Endothelial cell of umbilical vein (primary cell): ENCODE results near the gene MED27. TPM values are rescaled to one million over a fixed set of nuclear protein-coding genes. Genes with fewer than 3 reads are reported as not detected.

Experiments
- BruUV-seq: library from RNA; stranded (reverse); fragments of 400-500 nt; replicated peaks from 2 replicates; lab custom pipeline; 2021; lab: Mats Ljungman, UMichigan
- CTCF ChIA-PET: fragments of 300-600, 350-600 bp; sonication (Branson Sonifier 250); formaldehyde crosslinking; loops from one replicate; lab custom pipeline; 2021; ENCODE audit warnings: antibody characterized with exemption, inconsistent platforms; lab: Charles Lee
- POLR2A ChIA-PET: fragments of 300-600, 350-600 bp; sonication (Branson Sonifier 250); formaldehyde crosslinking; loops from one replicate; lab custom pipeline; 2021; ENCODE audit warnings: antibody characterized with exemption, inconsistent platforms; lab: Charles Lee
- DNase-seq: peaks from one replicate; pipeline ENCODE4 v3.0.0-alpha.2; 2011; ENCODE audit warnings: low read depth, low spot score
- FAIRE-seq: peaks from 2 replicates; lab custom pipeline; 2011; peaks lifted over from hg19 to GRCh38; lab: Jason Lieb, UNC
- H2AFZ ChIP-seq: 2 replicates; pipeline ENCODE4 v1.6.0; 2012; ENCODE audit warnings: low read depth, low read length, control low read depth, inconsistent platforms
- H3K27ac ChIP-seq: 2 replicates; pipeline ENCODE4 v1.5.1; 2011; ENCODE audit warnings: low read depth, mild to moderate bottlenecking, control low read depth, low read length, moderate library complexity; ENCODE audit not compliant: insufficient read depth
- H3K27me3 ChIP-seq, 2 experiments: 2 replicates each; pipeline versions ENCODE4 v1.6.0 to v1.6.1; 2011; ENCODE audit warnings: low read length in 2 of 2, mixed read lengths in 1 of 2; ENCODE audit not compliant: control insufficient read depth in 2 of 2, insufficient read depth in 2 of 2
- H3K36me3 ChIP-seq, 2 experiments: 2 replicates in 1 of 2; 3 replicates in 1 of 2; pipeline ENCODE4 v1.5.1; 2011; ENCODE audit warnings: low read length in 2 of 2, mild to moderate bottlenecking in 1 of 2, moderate library complexity in 1 of 2; ENCODE audit not compliant: control insufficient read depth in 2 of 2, insufficient read depth in 2 of 2; ENCODE audit errors: extremely low read depth in 1 of 2
- H3K4me1 ChIP-seq: 3 replicates; pipeline ENCODE4 v1.5.1; 2011; ENCODE audit warnings: mild to moderate bottlenecking, low read length; ENCODE audit not compliant: control insufficient read depth, insufficient read depth; ENCODE audit errors: extremely low read depth
- H3K4me2 ChIP-seq: 2 replicates; pipeline ENCODE4 v1.6.1; 2011; ENCODE audit warnings: low read length, control low read depth, mixed read lengths; ENCODE audit not compliant: insufficient read depth
- H3K4me3 ChIP-seq, 3 experiments: fragments of 200-600 bp in 1 of 3; sonication (generic), shearing (Covaris generic) in 1 of 3; replicated peaks in 1 of 3; 2 replicates each; pipeline ENCODE4 v1.5.1; 2011 to 2016; ENCODE audit warnings: control low read depth in 3 of 3, low read length in 3 of 3, mild to moderate bottlenecking in 2 of 3, inconsistent platforms in 1 of 3, low read depth in 1 of 3, moderate library complexity in 1 of 3; ENCODE audit not compliant: insufficient read depth in 1 of 3
- H3K79me2 ChIP-seq: 2 replicates; pipeline ENCODE4 v1.6.0; 2012; ENCODE audit warnings: low read length, inconsistent platforms; ENCODE audit not compliant: control insufficient read depth, insufficient read depth
- H3K9ac ChIP-seq: replicated peaks from 2 replicates; pipeline ENCODE3; 2011; ENCODE audit warnings: low read length, control low read depth; ENCODE audit not compliant: insufficient read depth; ENCODE audit errors: extremely low read depth
- H3K9me1 ChIP-seq: replicated peaks from 3 replicates; pipeline ENCODE4 v1.6.0; 2011; ENCODE audit warnings: mild to moderate bottlenecking, low read length; ENCODE audit not compliant: control insufficient read depth, insufficient read depth; ENCODE audit errors: extremely low read depth
- H3K9me3 ChIP-seq: replicated peaks from 2 replicates; pipeline ENCODE4 v1.5.1; 2012; ENCODE audit warnings: low read length, inconsistent platforms; ENCODE audit not compliant: control insufficient read depth, insufficient read depth
- H4K20me1 ChIP-seq: replicated peaks from 2 replicates; pipeline ENCODE3; 2011; ENCODE audit warnings: mild to moderate bottlenecking, low read length; ENCODE audit not compliant: control insufficient read depth, insufficient read depth; ENCODE audit errors: extremely low read depth
- EZH2 ChIP-seq: IDR thresholded peaks from 2 replicates; pipeline ENCODE4 v1.6.1; 2012; ENCODE audit warnings: borderline replicate concordance, low read depth, mild to moderate bottlenecking, moderate library complexity, low read length, inconsistent platforms; ENCODE audit not compliant: severe bottlenecking
- FOS ChIP-seq: IDR thresholded peaks from 2 replicates; pipeline ENCODE4 v1.6.1; 2011; ENCODE audit warnings: mild to moderate bottlenecking, low read length, moderate library complexity, borderline replicate concordance; ENCODE audit not compliant: insufficient read depth
- GATA2 ChIP-seq: IDR thresholded peaks from 2 replicates; pipeline ENCODE4 v1.7.0; 2011; ENCODE audit warnings: low read depth, mild to moderate bottlenecking, moderate library complexity, mixed read lengths, low read length; ENCODE audit not compliant: insufficient read length, insufficient read depth
- JUN ChIP-seq: IDR thresholded peaks from 2 replicates; pipeline ENCODE4 v1.6.1; 2011; ENCODE audit warnings: borderline replicate concordance, low read depth; ENCODE audit not compliant: insufficient read length, insufficient read depth
- MAX ChIP-seq: IDR thresholded peaks from 2 replicates; pipeline ENCODE4 v1.6.1; 2011; ENCODE audit not compliant: insufficient read depth, insufficient read length
- MYC ChIP-seq: IDR thresholded peaks from one replicate; pipeline ENCODE4 v1.6.1; 2011; ENCODE audit warnings: mild to moderate bottlenecking, low read depth, low read length
- POLR2A ChIP-seq: IDR thresholded peaks from 2 replicates; pipeline ENCODE4 v1.6.1; 2012; ENCODE audit warnings: low read depth, mild to moderate bottlenecking, control low read depth, low read length
- POLR2AphosphoS5 ChIP-seq: IDR thresholded peaks from 2 replicates; pipeline ENCODE4 v1.6.1; 2012; ENCODE audit warnings: low read depth, mild to moderate bottlenecking, control low read depth, low read length, moderate library complexity; ENCODE audit not compliant: insufficient read depth
- dilution Hi-C: fragments of 300-500 bp; cut with MboI; formaldehyde crosslinking; loops from one replicate; pipeline ENCODE4 v1.15.0; 2019; ENCODE audit warnings: low sequenced_read_pairs; ENCODE audit not compliant: extremely low pct_ligation_motif_present
- intact Hi-C: fragments of 100-400 bp; cut with micrococcal nuclease; formaldehyde crosslinking; loops from one replicate; pipeline ENCODE4 v1.10.0; 2022
- polyA plus RNA-seq, 4 experiments: library from polyadenylated mRNA; depleted of rRNA in 3 of 4; stranded (reverse) in 3 of 4; unstranded in 1 of 4; fragments of >200 nt; gene quantifications; 2 replicates each; pipeline versions ENCODE4 v1.2.1 to v1.2.3, GENCODE V29; 2011 to 2012; ENCODE audit warnings: missing spikeins in 1 of 4
- total RNA-seq: library from RNA; stranded (reverse); gene quantifications from 2 replicates; pipeline ENCODE4 v1.2.3, GENCODE V29; 2021
- TF ChIP-seq, protein P1 (sequence below), 2 donors: IDR thresholded peaks; 1 replicate in 1 of 2; 2 replicates in 1 of 2; pipeline ENCODE4 v1.5.1; 2011; ENCODE audit warnings: low read length in 2 of 2, mild to moderate bottlenecking in 2 of 2, moderate library complexity in 2 of 2, control low read depth in 1 of 2, inconsistent platforms in 1 of 2, low read depth in 1 of 2; ENCODE audit not compliant: insufficient read depth in 1 of 2; ENCODE audit errors: extremely low read depth in 1 of 2

The MED27 gene
- total and polyA plus RNA-seq, 2 donors (not counting 3 experiments of a cell fraction or from before 2014, with no cell fraction given) = 27.9 to 47.8 TPM

- ChIA-PET CTCF (no interaction called here), POLR2A (no interaction called here)
- dilution Hi-C loops (no loop called here), intact Hi-C loops (no loop called here)
- H3K27ac ChIP-seq = no peak overlapping the region
- no peaks in the 10 kb centered on the region for H3K4me1 ChIP-seq
- H3K36me3 ChIP-seq = no peaks in the 10 kb centered on the region
- DNase-seq (no peak), FAIRE-seq (no peak)
- H3K9me1 ChIP-seq = no peaks in the 10 kb centered on the region
- no peak overlapping the region for H3K4me3 ChIP-seq
- no peaks in the 10 kb centered on the region for H3K9me3 ChIP-seq
- H3K9ac ChIP-seq = no peak overlapping the region
- TF ChIP-seq MYC (no peak), EZH2 (no peak)
- no peak overlapping the region for H3K4me2 ChIP-seq
- no peak overlapping the region for H2AFZ ChIP-seq
- no peaks in the 10 kb centered on the region for H4K20me1 ChIP-seq
- no peaks in the 10 kb centered on the region for H3K79me2 ChIP-seq
- no peaks in the 10 kb centered on the region for H3K27me3 ChIP-seq
- BruUV-seq = no TSS peak
These were observed 235.5 kb downstream of the MED27 start for GRCh38 chr9:131843989-131844744.

GRCh38 chr9:131841765-131842318, 237.8 kb downstream of the MED27 start:
- no peak overlapping the region for H3K9ac ChIP-seq
- H3K27ac ChIP-seq = no peak overlapping the region
- no peaks in the 10 kb centered on the region for H3K27me3 ChIP-seq
- intact Hi-C loops = no loop called here
- no TSS peak for BruUV-seq
- H3K9me1 ChIP-seq = no peaks in the 10 kb centered on the region
- H3K4me2 ChIP-seq = no peak overlapping the region
- H3K4me3 ChIP-seq = no peak overlapping the region
- no peaks in the 10 kb centered on the region for H3K9me3 ChIP-seq
- dilution Hi-C loops = no loop called here
- no peaks in the 10 kb centered on the region for H4K20me1 ChIP-seq
- POLR2A ChIA-PET = no interaction called here
- H3K79me2 ChIP-seq = no peaks in the 10 kb centered on the region
- H3K4me1 ChIP-seq = no peaks in the 10 kb centered on the region
- CTCF ChIA-PET = interaction anchor here (1.6 kb wide), 1 partner anchor 63 kb away, joined by 5 read pairs; no protein-coding TSS in a partner anchor
- DNase-seq = no peak
- FAIRE-seq = no peak
- no peaks in the 10 kb centered on the region for H3K36me3 ChIP-seq
- H2AFZ ChIP-seq = no peak overlapping the region
- TF ChIP-seq POLR2A (no peak), EZH2 (no peak), POLR2AphosphoS5 (no peak), JUN (no peak), MYC (no peak), MAX (no peak), FOS (no peak), GATA2 (no peak)
- TF ChIP-seq, protein P1, sequence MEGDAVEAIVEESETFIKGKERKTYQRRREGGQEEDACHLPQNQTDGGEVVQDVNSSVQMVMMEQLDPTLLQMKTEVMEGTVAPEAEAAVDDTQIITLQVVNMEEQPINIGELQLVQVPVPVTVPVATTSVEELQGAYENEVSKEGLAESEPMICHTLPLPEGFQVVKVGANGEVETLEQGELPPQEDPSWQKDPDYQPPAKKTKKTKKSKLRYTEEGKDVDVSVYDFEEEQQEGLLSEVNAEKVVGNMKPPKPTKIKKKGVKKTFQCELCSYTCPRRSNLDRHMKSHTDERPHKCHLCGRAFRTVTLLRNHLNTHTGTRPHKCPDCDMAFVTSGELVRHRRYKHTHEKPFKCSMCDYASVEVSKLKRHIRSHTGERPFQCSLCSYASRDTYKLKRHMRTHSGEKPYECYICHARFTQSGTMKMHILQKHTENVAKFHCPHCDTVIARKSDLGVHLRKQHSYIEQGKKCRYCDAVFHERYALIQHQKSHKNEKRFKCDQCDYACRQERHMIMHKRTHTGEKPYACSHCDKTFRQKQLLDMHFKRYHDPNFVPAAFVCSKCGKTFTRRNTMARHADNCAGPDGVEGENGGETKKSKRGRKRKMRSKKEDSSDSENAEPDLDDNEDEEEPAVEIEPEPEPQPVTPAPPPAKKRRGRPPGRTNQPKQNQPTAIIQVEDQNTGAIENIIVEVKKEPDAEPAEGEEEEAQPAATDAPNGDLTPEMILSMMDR (IDR thresholded peaks at IDR 0.05; ENCODE audit: extremely low read depth in 1 of 2, insufficient read depth in 1 of 2, low read depth in 1 of 2, low read length in 2 of 2) = no peak
